Neural cell (in vitro differentiated cells): ENCODE data around the gene FNDC7. TPM values are rescaled to one million over a fixed set of nuclear protein-coding genes. Genes with fewer than 3 reads are reported as not detected.

Experiments
- H2AFZ ChIP-seq: fragments of 200-600, 300-800 bp; sonication (generic), shearing (Covaris generic); 2 replicates; pipeline ENCODE4 v1.6.0; 2014; ENCODE audit warnings: low read depth, mild to moderate bottlenecking, antibody characterized with exemption, low read length, moderate library complexity
- H3F3A ChIP-seq: fragments of 200-600 bp; shearing (Covaris generic); 2 replicates; pipeline ENCODE4 v1.6.1; 2016; ENCODE audit warnings: mild to moderate bottlenecking, moderate library complexity, mixed read lengths, antibody characterized with exemption, low read length; ENCODE audit not compliant: insufficient read depth, poor library complexity, severe bottlenecking
- H3K27ac ChIP-seq: fragments of 200-600, 300-800 bp; sonication (generic), shearing (Covaris generic); 2 replicates; pipeline ENCODE4 v1.5.1; 2014; ENCODE audit warnings: mild to moderate bottlenecking, low read length, moderate library complexity
- H3K27me3 ChIP-seq: fragments of 300-800, 200-600 bp; sonication (generic), shearing (Covaris generic); 2 replicates; pipeline ENCODE4 v1.6.0; 2014; ENCODE audit warnings: mild to moderate bottlenecking, low read depth, low read length, moderate library complexity; ENCODE audit not compliant: insufficient read depth
- H3K36me3 ChIP-seq: fragments of 300-800, 200-600 bp; sonication (generic), shearing (Covaris generic); 2 replicates; pipeline ENCODE4 v1.5.1; 2014; ENCODE audit warnings: mild to moderate bottlenecking, antibody characterized with exemption, low read length, moderate library complexity; ENCODE audit not compliant: insufficient read depth
- H3K4me2 ChIP-seq: fragments of 300-800, 200-600 bp; sonication (generic), shearing (Covaris generic); 2 replicates; pipeline ENCODE4 v1.6.0; 2014; ENCODE audit warnings: mild to moderate bottlenecking, low read length
- H3K4me3 ChIP-seq: fragments of 300-800, 200-600 bp; sonication (generic), shearing (Covaris generic); 2 replicates; pipeline ENCODE4 v1.5.1; 2014; ENCODE audit warnings: mild to moderate bottlenecking, low read length, moderate library complexity
- H3K79me2 ChIP-seq: fragments of 200-600 bp; shearing (Covaris generic); replicated peaks from 2 replicates; pipeline ENCODE4 v1.6.0; 2014; ENCODE audit warnings: mild to moderate bottlenecking, low read length, moderate library complexity; ENCODE audit not compliant: insufficient read depth
- H3K9ac ChIP-seq: fragments of 300-800, 200-600 bp; sonication (generic), shearing (Covaris generic); 2 replicates; pipeline ENCODE4 v1.6.1; 2016; ENCODE audit warnings: mild to moderate bottlenecking, low read length, mixed read lengths
- H3K9me2 ChIP-seq: fragments of 200-600 bp; shearing (Covaris generic); 2 replicates; pipeline ENCODE4 v1.6.1; 2016; ENCODE audit warnings: mild to moderate bottlenecking, low read length, mixed read lengths; ENCODE audit not compliant: insufficient read depth
- H3K9me3 ChIP-seq: fragments of 200-600, 300-800 bp; sonication (generic), shearing (Covaris generic); 2 replicates; pipeline ENCODE4 v1.6.1; 2016; ENCODE audit warnings: mild to moderate bottlenecking, mixed run types, low read length, moderate library complexity, mixed read lengths
- H4K20me1 ChIP-seq: fragments of 200-600 bp; shearing (Covaris generic); 2 replicates; pipeline ENCODE4 v1.6.1; 2016; ENCODE audit warnings: mild to moderate bottlenecking, mixed run types; ENCODE audit not compliant: insufficient read depth
- CTCF ChIP-seq: fragments of 450-650 bp; IDR thresholded peaks from 2 replicates; pipeline ENCODE4 v1.5.1; 2014; ENCODE audit warnings: antibody characterized with exemption, mild to moderate bottlenecking, moderate library complexity; ENCODE audit not compliant: poor library complexity, severe bottlenecking
- EP300 ChIP-seq: fragments of 450-650 bp; conservative IDR thresholded peaks from 2 replicates; pipeline ENCODE4 v1.6.1; 2014; ENCODE audit warnings: antibody characterized with exemption, mild to moderate bottlenecking, moderate library complexity; ENCODE audit not compliant: poor library complexity, severe bottlenecking
- EZH2 ChIP-seq: fragments of 200-600, 300-800 bp; shearing (Covaris generic), sonication (generic); IDR thresholded peaks from 2 replicates; pipeline ENCODE4 v1.6.1; 2014; ENCODE audit warnings: antibody characterized with exemption, low read length, borderline replicate concordance, mild to moderate bottlenecking; ENCODE audit not compliant: insufficient read depth, poor library complexity, severe bottlenecking
- MXI1 ChIP-seq: fragments of 450-650 bp; conservative IDR thresholded peaks from 2 replicates; pipeline ENCODE4 v1.6.1; 2014; ENCODE audit warnings: antibody characterized with exemption, mild to moderate bottlenecking; ENCODE audit not compliant: poor library complexity, severe bottlenecking
- POLR2AphosphoS5 ChIP-seq: IDR thresholded peaks from 2 replicates; pipeline ENCODE4 v1.6.1; 2012
- RAD21 ChIP-seq: fragments of 450-650 bp; conservative IDR thresholded peaks from 2 replicates; pipeline ENCODE4 v1.6.1; 2014; ENCODE audit warnings: antibody characterized with exemption, mild to moderate bottlenecking, moderate library complexity
- REST ChIP-seq: IDR thresholded peaks from 2 replicates; pipeline ENCODE4 v1.6.1; 2012; ENCODE audit warnings: borderline replicate concordance
- SMC3 ChIP-seq: fragments of 450-650 bp; conservative IDR thresholded peaks from 2 replicates; pipeline ENCODE4 v1.6.1; 2014; ENCODE audit warnings: antibody characterized with exemption, mild to moderate bottlenecking, moderate library complexity; ENCODE audit not compliant: poor library complexity
- TAF1 ChIP-seq: IDR thresholded peaks from 2 replicates; pipeline ENCODE4 v1.6.1; 2012; ENCODE audit warnings: low read depth
- polyA plus RNA-seq: library from polyadenylated mRNA; depleted of rRNA; stranded (reverse); fragments of >200 nt; gene quantifications from 2 replicates; pipeline ENCODE4 v1.2.3, GENCODE V29; 2014

Gene FNDC7
- polyA plus RNA-seq, 1 donor from 2014 or later: not detected

- TF ChIP-seq TAF1 (no peak), SMC3 (no peak), EP300 (no peak), RAD21 (no peak), CTCF (no peak), EZH2 (no peak), MXI1 (no peak), POLR2AphosphoS5 (no peak), REST (no peak)
These were observed 55.0 kb downstream of the FNDC7 start for GRCh38 chr1:108767708-108768107.

GRCh38 chr1:108777839-108778238, 65.1 kb downstream of the FNDC7 start:
- Histone ChIP-seq H3K4me3 (no peak overlapping the region), H3F3A (no peaks in the 10 kb centered on the region), H3K9ac (no peak overlapping the region), H4K20me1 (no peaks in the 10 kb centered on the region), H3K4me2 (no peak overlapping the region), H2AFZ (no peak overlapping the region), H3K36me3 (no peaks in the 10 kb centered on the region), H3K9me2 (no peaks in the 10 kb centered on the region), H3K9me3 (no peaks in the 10 kb centered on the region), H3K27ac (no peak overlapping the region), H3K79me2 (no peaks in the 10 kb centered on the region), H3K27me3 (no peaks in the 10 kb centered on the region)
- no peak for TF ChIP-seq MXI1
- TF ChIP-seq REST: no peak
- TF ChIP-seq POLR2AphosphoS5: no peak
- no peak for TF ChIP-seq SMC3
- no peak for TF ChIP-seq EP300
- TF ChIP-seq RAD21: no peak
- no peak for TF ChIP-seq EZH2
- no peak for TF ChIP-seq TAF1
- TF ChIP-seq CTCF: no peak

More at GRCh38 chr1:108767708-108768107, 55.0 kb downstream of the FNDC7 start:
- Histone ChIP-seq H3K36me3 (peaks cover 5% of the 10 kb centered on the region), H3K27me3 (no peaks in the 10 kb centered on the region), H3F3A (no peaks in the 10 kb centered on the region), H3K9me2 (no peaks in the 10 kb centered on the region), H3K27ac (no peak overlapping the region), H3K4me3 (no peak overlapping the region), H3K9ac (no peak overlapping the region), H2AFZ (no peak overlapping the region), H3K4me2 (no peak overlapping the region), H3K79me2 (no peaks in the 10 kb centered on the region), H3K9me3 (no peaks in the 10 kb centered on the region), H4K20me1 (no peaks in the 10 kb centered on the region)
